HL-60 (cell line): ENCODE measurements around the gene TCF3.

Experiments
- GABPA ChIP-seq: IDR thresholded peaks from 2 replicates; pipeline ENCODE4 v1.6.1; 2012; ENCODE audit warnings: low read depth
- POLR2AphosphoS5 ChIP-seq: IDR thresholded peaks from 2 replicates; pipeline ENCODE4 v1.6.1; 2012; ENCODE audit warnings: low read depth
- SPI1 ChIP-seq: IDR thresholded peaks from 2 replicates; pipeline ENCODE4 v1.6.1; 2012; ENCODE audit warnings: low read depth, mild to moderate bottlenecking, borderline replicate concordance
- TF ChIP-seq, protein P1 (sequence below): IDR thresholded peaks from one replicate; pipeline ENCODE4 v1.5.1; 2011; ENCODE audit warnings: low read length, control low read depth, inconsistent platforms; ENCODE audit not compliant: insufficient read depth
- TF ChIP-seq, protein P2 (sequence below): IDR thresholded peaks from 2 replicates; pipeline ENCODE4 v1.6.1; 2012; ENCODE audit warnings: low read depth; ENCODE audit not compliant: insufficient replicate concordance

DNA sequence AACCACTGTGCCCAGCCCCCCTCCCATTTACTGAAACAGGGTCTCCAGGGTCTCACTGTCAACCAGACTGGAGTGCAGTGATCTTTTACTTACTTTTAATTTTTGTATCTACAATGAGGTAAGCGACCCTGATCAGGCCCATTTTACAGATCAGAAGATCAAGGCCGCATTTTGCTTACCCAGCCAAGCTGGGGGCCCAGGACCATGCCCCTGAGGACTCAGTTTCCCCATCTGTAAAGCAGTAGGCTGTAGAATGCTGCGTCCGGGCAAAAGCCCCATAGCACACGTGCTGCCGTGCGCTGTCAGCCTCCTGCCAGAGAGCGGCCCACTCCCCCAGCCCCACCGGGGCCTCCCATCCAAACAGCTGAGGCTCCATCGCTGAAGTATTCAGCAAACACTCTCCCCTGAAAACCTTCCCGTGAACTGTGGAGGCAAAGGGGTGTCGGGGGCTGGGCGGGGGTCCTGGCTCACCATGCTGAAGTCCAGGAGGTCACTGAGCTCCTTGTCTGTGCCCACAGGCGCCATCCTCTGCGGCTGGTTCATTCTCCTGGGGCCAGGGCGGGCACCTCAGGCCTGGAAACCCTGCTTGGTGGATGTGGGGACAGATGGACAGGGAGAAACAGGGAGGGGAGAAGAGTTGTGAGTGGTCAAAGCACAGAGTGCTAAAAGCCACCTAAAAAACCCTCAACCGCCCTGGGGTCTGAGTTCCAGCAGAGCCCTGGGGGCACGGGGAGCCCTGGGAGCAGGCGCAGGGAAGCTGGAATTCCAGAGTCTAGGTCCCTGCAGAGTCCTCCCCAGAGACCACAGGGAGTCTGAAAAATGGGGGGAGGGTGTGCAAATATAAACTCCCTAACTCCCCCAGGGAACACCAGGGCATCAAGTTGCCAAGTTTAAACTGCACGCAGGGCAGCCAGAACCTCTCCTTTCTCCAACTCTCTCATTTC lies 2.4 kb downstream of the TCF3 start:
- TF ChIP-seq, protein P1, sequence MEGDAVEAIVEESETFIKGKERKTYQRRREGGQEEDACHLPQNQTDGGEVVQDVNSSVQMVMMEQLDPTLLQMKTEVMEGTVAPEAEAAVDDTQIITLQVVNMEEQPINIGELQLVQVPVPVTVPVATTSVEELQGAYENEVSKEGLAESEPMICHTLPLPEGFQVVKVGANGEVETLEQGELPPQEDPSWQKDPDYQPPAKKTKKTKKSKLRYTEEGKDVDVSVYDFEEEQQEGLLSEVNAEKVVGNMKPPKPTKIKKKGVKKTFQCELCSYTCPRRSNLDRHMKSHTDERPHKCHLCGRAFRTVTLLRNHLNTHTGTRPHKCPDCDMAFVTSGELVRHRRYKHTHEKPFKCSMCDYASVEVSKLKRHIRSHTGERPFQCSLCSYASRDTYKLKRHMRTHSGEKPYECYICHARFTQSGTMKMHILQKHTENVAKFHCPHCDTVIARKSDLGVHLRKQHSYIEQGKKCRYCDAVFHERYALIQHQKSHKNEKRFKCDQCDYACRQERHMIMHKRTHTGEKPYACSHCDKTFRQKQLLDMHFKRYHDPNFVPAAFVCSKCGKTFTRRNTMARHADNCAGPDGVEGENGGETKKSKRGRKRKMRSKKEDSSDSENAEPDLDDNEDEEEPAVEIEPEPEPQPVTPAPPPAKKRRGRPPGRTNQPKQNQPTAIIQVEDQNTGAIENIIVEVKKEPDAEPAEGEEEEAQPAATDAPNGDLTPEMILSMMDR: no peak
- TF ChIP-seq GABPA: no peak
- no peak for TF ChIP-seq POLR2AphosphoS5
- no peak for TF ChIP-seq SPI1
- TF ChIP-seq, protein P2, sequence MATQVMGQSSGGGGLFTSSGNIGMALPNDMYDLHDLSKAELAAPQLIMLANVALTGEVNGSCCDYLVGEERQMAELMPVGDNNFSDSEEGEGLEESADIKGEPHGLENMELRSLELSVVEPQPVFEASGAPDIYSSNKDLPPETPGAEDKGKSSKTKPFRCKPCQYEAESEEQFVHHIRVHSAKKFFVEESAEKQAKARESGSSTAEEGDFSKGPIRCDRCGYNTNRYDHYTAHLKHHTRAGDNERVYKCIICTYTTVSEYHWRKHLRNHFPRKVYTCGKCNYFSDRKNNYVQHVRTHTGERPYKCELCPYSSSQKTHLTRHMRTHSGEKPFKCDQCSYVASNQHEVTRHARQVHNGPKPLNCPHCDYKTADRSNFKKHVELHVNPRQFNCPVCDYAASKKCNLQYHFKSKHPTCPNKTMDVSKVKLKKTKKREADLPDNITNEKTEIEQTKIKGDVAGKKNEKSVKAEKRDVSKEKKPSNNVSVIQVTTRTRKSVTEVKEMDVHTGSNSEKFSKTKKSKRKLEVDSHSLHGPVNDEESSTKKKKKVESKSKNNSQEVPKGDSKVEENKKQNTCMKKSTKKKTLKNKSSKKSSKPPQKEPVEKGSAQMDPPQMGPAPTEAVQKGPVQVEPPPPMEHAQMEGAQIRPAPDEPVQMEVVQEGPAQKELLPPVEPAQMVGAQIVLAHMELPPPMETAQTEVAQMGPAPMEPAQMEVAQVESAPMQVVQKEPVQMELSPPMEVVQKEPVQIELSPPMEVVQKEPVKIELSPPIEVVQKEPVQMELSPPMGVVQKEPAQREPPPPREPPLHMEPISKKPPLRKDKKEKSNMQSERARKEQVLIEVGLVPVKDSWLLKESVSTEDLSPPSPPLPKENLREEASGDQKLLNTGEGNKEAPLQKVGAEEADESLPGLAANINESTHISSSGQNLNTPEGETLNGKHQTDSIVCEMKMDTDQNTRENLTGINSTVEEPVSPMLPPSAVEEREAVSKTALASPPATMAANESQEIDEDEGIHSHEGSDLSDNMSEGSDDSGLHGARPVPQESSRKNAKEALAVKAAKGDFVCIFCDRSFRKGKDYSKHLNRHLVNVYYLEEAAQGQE: no peak
